ENCODE data around the gene LDAF1.

The LDAF1 gene

GRCh38 chr16:21175397-21175796 is 16.9 kb downstream of the LDAF1 start:
- TF ChIP-seq CTCF (conservative IDR thresholded peaks at IDR 0.05; ENCODE audit: low read depth, low read length), result no peak
- DNase-seq (ENCODE audit: low read depth), result no peak
- no peak overlapping the region for H3K4me3 ChIP-seq (ENCODE audit: low read length)

GRCh38 chr16:21179126-21179982 is 20.9 kb downstream of the LDAF1 start:
- no peak overlapping the region for H3K4me3 ChIP-seq (ENCODE audit: low read length)
- no peak for TF ChIP-seq CTCF (conservative IDR thresholded peaks at IDR 0.05; ENCODE audit: low read depth, low read length)
- DNase-seq (ENCODE audit: low read depth), result no peak

- DNase-seq (ENCODE audit: low read depth), result no peak
- no peak overlapping the region for H3K4me3 ChIP-seq (ENCODE audit: low read length)
- no peak for TF ChIP-seq CTCF (conservative IDR thresholded peaks at IDR 0.05; ENCODE audit: low read depth, low read length)
Measured at GRCh38 chr16:21179983-21180365, 21.5 kb downstream of the LDAF1 start.

- no peak for TF ChIP-seq CTCF (conservative IDR thresholded peaks at IDR 0.05; ENCODE audit: low read depth, low read length)
- H3K4me3 ChIP-seq (ENCODE audit: low read length), result no peak overlapping the region
- no peak for DNase-seq (ENCODE audit: low read depth)
Measured at GRCh38 chr16:21183995-21184394, 25.5 kb downstream of the LDAF1 start.

- TF ChIP-seq CTCF (conservative IDR thresholded peaks at IDR 0.05; ENCODE audit: low read depth, low read length), result no peak
- DNase-seq (ENCODE audit: low read depth), result no peak
- no peak overlapping the region for H3K4me3 ChIP-seq (ENCODE audit: low read length)
Measured at GRCh38 chr16:21184834-21185233, 26.4 kb downstream of the LDAF1 start.

- no peak for DNase-seq (ENCODE audit: low read depth)
- no peak for TF ChIP-seq CTCF (conservative IDR thresholded peaks at IDR 0.05; ENCODE audit: low read depth, low read length)
Measured at GRCh38 chr16:21185659-21186325, 27.3 kb downstream of the LDAF1 start.

GRCh38 chr16:21186326-21186691 is 27.8 kb downstream of the LDAF1 start:
- no peak for DNase-seq (ENCODE audit: low read depth)
- no peak overlapping the region for H3K4me3 ChIP-seq (ENCODE audit: low read length)
- TF ChIP-seq CTCF (conservative IDR thresholded peaks at IDR 0.05; ENCODE audit: low read depth, low read length), result no peak

More at GRCh38 chr16:21185659-21186325, 27.3 kb downstream of the LDAF1 start:
- H3K4me3 ChIP-seq (ENCODE audit: low read length), result no peak overlapping the region
